ENCODE data around the gene VDR. TPM values are rescaled to one million over a fixed set of nuclear protein-coding genes. Genes with fewer than 3 reads are reported as not detected.

Gene VDR
- total RNA-seq, 4 donors from 2014 or later: 3.5 to 5.2 (median 3.9) TPM

DNA sequence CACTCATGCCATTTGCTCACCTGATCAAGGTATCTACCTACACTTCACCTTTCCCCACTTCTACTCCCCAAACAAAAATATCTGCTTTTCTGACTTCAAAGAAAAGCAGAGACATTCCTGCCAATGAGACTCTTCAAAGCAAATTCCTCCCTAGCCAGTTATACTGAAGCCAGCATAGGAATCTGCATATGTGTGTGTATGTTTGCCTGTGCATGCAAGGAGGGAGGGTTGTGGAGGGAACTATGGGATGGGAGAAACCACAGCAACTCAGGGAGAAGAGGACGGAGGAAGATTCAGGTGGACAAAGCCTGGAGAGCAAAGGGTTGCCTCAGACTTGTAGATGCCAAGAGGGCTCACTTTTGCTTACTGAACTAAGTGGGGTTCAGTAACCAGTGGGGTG is 26.4 kb upstream of the VDR start:
- Histone ChIP-seq H3K27me3 (no peaks in the 10 kb centered on the region), H3K36me3 (no peaks in the 10 kb centered on the region), H3K27ac (no peak overlapping the region), H3K9me3 (no peaks in the 10 kb centered on the region), H3K4me1 (no peaks in the 10 kb centered on the region), H3K4me3 (replicated peaks in 1 of 3) (no peak overlapping the region)
- intact Hi-C loops (cut with DNase I): no loop called here
- 44 to 71% methylated on average over 1 of the region's 1 CpG for WGBS, 2 donors
- DNase-seq: no peak
- TF ChIP-seq, protein P1, sequence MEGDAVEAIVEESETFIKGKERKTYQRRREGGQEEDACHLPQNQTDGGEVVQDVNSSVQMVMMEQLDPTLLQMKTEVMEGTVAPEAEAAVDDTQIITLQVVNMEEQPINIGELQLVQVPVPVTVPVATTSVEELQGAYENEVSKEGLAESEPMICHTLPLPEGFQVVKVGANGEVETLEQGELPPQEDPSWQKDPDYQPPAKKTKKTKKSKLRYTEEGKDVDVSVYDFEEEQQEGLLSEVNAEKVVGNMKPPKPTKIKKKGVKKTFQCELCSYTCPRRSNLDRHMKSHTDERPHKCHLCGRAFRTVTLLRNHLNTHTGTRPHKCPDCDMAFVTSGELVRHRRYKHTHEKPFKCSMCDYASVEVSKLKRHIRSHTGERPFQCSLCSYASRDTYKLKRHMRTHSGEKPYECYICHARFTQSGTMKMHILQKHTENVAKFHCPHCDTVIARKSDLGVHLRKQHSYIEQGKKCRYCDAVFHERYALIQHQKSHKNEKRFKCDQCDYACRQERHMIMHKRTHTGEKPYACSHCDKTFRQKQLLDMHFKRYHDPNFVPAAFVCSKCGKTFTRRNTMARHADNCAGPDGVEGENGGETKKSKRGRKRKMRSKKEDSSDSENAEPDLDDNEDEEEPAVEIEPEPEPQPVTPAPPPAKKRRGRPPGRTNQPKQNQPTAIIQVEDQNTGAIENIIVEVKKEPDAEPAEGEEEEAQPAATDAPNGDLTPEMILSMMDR (IDR thresholded peaks at IDR 0.05): no peak
- no peak for TF ChIP-seq POLR2A (IDR thresholded peaks at IDR 0.05)

DNA sequence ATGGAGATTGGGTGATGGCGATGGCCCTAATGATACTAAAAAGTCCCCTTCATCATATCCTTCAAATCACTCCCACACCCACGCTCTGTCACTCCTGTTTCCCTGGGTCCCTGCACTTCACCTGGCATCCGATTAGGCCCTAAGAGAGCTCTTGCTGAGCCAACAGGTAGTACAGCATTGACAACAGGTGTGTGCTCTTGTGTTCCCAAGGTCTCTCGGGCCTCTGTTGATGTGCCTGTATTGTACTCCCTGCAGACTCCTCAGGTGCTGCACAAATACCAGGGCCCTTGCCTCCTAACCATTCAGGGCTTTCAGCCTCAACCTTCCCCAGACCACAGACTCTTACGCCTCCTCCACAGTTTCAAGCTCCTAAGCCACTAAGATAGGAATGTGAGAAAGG is 25.8 kb upstream of the VDR start:
- 93 to 95% methylated on average over 5 of the region's 5 CpGs for WGBS, 2 donors
- no peak overlapping the region for H3K4me3 ChIP-seq (replicated peaks in 1 of 3)
- no peaks in the 10 kb centered on the region for H3K36me3 ChIP-seq
- H3K27me3 ChIP-seq: no peaks in the 10 kb centered on the region
- no peak for DNase-seq
- intact Hi-C loops (cut with DNase I): no loop called here
- H3K9me3 ChIP-seq: no peaks in the 10 kb centered on the region
- no peaks in the 10 kb centered on the region for H3K4me1 ChIP-seq
- TF ChIP-seq POLR2A (IDR thresholded peaks at IDR 0.05): no peak
- TF ChIP-seq, protein P1 (IDR thresholded peaks at IDR 0.05): no peak
- no peak overlapping the region for H3K27ac ChIP-seq

DNA sequence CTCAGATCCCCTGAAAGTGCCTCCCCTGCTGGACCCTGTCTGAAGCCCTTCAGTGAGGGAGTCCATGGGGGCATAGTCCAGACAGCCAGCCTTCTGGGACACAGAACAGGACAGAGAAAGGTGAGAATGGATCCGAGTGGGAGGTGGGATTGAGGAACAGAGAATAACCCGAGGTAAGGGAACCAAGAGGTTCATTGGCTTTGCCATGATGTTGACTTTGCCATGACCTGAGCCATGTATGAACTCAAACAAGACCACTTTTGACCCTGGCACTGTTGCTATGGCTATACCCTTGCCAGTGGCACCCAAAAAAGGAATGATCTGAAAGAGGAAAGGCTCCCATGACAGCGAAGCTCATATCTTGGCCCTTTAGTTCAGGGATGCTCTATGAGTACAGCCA is 22.6 kb upstream of the VDR start:
- Histone ChIP-seq H3K27me3 (no peaks in the 10 kb centered on the region), H3K4me1 (no peaks in the 10 kb centered on the region), H3K27ac (no peak overlapping the region), H3K36me3 (no peaks in the 10 kb centered on the region), H3K9me3 (no peaks in the 10 kb centered on the region), H3K4me3 (replicated peaks in 1 of 3) (no peak overlapping the region)
- intact Hi-C loops (cut with DNase I): no loop called here
- 81 to 86% methylated on average over 3 of the region's 3 CpGs for WGBS, 2 donors
- DNase-seq: no peak
- TF ChIP-seq POLR2A (IDR thresholded peaks at IDR 0.05): no peak
- TF ChIP-seq, protein P1 (IDR thresholded peaks at IDR 0.05): no peak

DNA sequence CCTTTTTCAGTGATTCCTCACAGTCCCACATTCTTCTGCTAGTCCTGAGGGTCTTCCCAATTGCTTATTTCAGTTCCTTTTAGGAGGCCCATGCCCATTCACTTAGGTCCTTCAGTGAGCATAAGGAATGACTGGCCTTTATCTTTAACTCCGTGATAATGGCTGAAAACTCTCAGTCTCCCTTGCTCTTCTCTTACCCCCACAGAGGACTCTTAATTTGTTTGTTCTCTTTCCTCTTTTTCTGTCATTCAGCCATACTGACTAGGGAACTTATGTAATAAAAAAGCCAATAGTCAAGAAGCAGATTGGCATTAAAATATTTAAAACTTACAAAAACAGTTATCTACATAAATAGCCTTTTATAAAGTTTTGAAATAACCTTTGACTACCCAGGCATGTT is 17.1 kb upstream of the VDR start:
- H3K36me3 ChIP-seq: no peaks in the 10 kb centered on the region
- WGBS, 2 donors: 63 to 75% methylated on average over 1 of the region's 1 CpG
- no peaks in the 10 kb centered on the region for H3K4me1 ChIP-seq
- TF ChIP-seq, protein P1 (IDR thresholded peaks at IDR 0.05): no peak
- no peak for TF ChIP-seq POLR2A (IDR thresholded peaks at IDR 0.05)
- H3K9me3 ChIP-seq: no peaks in the 10 kb centered on the region
- DNase-seq: no peak
- H3K4me3 ChIP-seq (replicated peaks in 1 of 3): no peak overlapping the region
- H3K27me3 ChIP-seq: no peaks in the 10 kb centered on the region
- intact Hi-C loops (cut with DNase I): no loop called here
- H3K27ac ChIP-seq: no peak overlapping the region

DNA sequence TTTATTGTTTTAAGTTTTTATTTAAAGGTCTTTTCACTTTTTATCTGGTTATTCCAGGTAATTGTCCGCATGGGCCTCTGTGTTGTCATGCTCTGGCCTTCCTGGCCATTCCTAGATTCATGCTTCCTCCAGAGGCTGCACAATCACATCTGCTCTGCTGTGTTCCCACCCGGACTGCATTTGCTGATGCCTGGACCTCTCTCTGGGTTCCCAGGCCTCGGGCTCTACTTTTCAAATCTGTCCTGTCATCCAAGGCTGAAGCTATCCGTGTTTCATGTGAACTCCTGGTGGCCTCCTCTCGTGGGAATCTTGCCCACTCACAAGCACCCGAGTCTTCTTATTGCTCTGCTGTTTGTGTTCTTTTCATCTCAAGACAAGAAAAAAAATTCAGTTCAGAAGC is 16.1 kb upstream of the VDR start:
- no peaks in the 10 kb centered on the region for H3K4me1 ChIP-seq
- DNase-seq: no peak
- intact Hi-C loops (cut with DNase I): no loop called here
- no peaks in the 10 kb centered on the region for H3K27me3 ChIP-seq
- H3K9me3 ChIP-seq: no peaks in the 10 kb centered on the region
- WGBS, 2 donors: 67 to 73% methylated on average over 6 of the region's 6 CpGs
- TF ChIP-seq POLR2A (IDR thresholded peaks at IDR 0.05): no peak
- TF ChIP-seq, protein P1 (IDR thresholded peaks at IDR 0.05): no peak
- no peaks in the 10 kb centered on the region for H3K36me3 ChIP-seq
- H3K4me3 ChIP-seq (replicated peaks in 1 of 3): no peak overlapping the region
- H3K27ac ChIP-seq: no peak overlapping the region
